HG03575 (cell line): Measurements from ENCODE around the gene SMAD1.

ENCODE experiments used
- ATAC-seq: cut with Tn5 transposase; IDR thresholded peaks from one replicate; pipeline ENCODE4 v1.9.1; 2021; ENCODE audit not compliant: unreplicated experiment, insufficient number of reproducible peaks, low FRiP score; ENCODE audit errors: extremely low read depth

Gene SMAD1

DNA sequence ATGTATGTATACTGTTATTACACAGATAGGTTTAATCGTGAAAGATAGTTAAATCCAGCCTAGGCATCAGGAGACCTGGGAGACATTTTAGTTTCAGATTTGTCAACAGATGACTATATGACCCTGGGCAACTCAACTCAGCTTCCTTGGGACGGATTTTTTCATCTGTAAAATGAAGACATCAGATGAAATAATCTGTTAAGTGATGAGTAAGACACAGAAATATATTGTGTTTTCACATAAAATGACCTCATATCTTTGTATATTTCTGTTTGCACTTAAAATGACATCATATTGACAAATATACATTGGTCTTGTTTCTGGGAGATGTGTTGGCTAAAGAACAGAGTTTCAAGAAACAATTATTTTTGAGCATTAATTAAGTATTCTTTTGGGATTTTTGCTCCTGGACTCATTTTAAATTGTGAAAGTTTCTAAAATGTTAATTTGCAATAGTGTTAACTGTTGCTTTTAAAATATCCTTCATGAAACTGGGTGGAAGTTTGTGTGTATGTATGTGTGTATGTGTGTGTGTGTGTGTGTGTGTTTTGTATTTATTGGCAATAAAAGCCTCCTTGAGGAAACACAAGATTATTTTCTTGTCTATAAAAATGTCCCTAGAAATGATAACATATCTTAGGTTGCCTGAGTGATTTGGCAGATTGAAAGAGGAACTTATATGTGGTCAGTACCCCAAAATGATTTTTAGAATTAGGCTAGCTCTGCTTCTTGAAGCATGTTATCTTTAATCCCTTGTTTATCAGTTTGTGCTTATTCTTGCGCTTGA is 108.5 kb downstream of the SMAD1 start:
- ATAC-seq: no peak

DNA sequence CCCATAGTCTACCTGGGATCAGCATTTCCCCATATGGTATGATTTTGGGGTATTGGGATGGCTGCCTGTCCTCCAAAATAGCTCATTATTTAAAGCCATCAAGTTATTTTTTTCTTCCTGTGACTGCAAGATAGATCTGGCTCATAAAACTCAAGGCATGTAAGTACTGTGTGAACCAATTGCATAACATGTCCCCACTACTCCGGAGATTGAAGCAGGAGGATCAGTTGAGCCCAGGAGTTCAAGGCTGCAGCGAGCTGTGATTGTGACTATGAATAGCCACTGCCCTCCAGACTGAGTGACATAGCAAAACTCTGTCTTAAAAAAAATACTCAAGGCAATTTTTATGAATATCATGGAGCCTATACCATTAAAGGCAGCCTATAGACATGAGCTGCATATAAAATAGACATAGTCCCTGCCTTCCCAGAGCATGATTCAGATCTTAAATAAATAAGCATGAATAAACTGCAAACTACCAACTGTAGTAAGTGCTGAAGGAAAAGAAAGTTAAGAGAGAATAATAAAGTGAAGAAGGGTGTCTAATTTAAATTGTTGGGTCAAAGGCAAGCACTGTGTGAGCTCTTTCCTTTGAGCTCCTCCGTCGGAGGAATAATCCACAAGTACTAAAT is 120.6 kb downstream of the SMAD1 start:
- no peak for ATAC-seq

DNA sequence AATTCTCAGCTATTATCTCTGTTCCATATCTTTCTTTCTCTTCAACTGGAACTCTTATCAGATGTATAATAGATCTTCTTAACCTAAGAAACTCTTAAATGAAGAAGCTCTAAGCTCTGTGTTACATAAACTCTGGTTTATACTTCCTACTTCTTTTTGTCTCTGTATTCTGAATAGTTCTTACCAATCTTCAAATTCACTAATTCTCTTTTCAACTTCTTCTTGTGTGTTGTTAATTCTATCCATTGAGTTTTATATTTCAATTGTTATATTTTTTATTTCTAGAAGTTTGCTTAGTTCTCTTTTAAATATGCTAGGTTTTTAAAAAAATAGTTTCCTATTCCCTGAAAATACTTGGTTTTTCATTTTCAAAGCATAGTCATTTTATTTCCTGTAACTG is 124.3 kb downstream of the SMAD1 start:
- ATAC-seq: no peak
